Ramos (cell line): ENCODE data around the gene BEST4.

Experiments used
- in situ Hi-C: fragments of 300-500 bp; cut with MboI; formaldehyde crosslinking; loops from one replicate; pipeline ENCODE4 v1.14.3; 2022; ENCODE audit warnings: low sequenced_read_pairs; ENCODE audit not compliant: unreplicated experiment

Gene BEST4

GRCh38 chr1:44788120-44788860 is at the start of gene BEST4:
BEST4 (minus strand) TSS chr1:44788170; CDS start chr1:44787705, 465 bp downstream.
- in situ Hi-C loops, result no loop called here

GRCh38 chr1:44835738-44836675 is 48.0 kb upstream of the BEST4 start:
- in situ Hi-C loops, result loop anchor here (10.0 kb wide), 1 partner anchor 459 kb away; no protein-coding TSS in a partner anchor

- in situ Hi-C loops, result loop anchor here (10.0 kb wide), 1 partner anchor 460 kb away; no protein-coding TSS in a partner anchor
Measured at GRCh38 chr1:44834328-44834727, 46.4 kb upstream of the BEST4 start.

- in situ Hi-C loops, result loop anchor here (10.0 kb wide), 1 partner anchor 463 kb away; no protein-coding TSS in a partner anchor
Measured at GRCh38 chr1:44832056-44832705, 44.2 kb upstream of the BEST4 start.

- in situ Hi-C loops, result loop anchor here (10.0 kb wide), 1 partner anchor 463 kb away; no protein-coding TSS in a partner anchor
Measured at GRCh38 chr1:44831516-44831915, 43.5 kb upstream of the BEST4 start.

- in situ Hi-C loops, result loop anchor here (10.0 kb wide), 1 partner anchor 464 kb away; no protein-coding TSS in a partner anchor
Measured at GRCh38 chr1:44830900-44831304, 42.9 kb upstream of the BEST4 start.

- in situ Hi-C loops, result loop anchor here (10.0 kb wide), 1 partner anchor 465 kb away; no protein-coding TSS in a partner anchor
Measured at GRCh38 chr1:44829506-44830384, 41.8 kb upstream of the BEST4 start.

GRCh38 chr1:44828841-44829440 is 41.0 kb upstream of the BEST4 start:
- in situ Hi-C loops, result no loop called here

GRCh38 chr1:44828003-44828651 is 40.2 kb upstream of the BEST4 start:
- in situ Hi-C loops, result no loop called here

GRCh38 chr1:44827197-44828002 is 39.4 kb upstream of the BEST4 start:
- in situ Hi-C loops, result no loop called here

GRCh38 chr1:44826375-44827196 is 38.6 kb upstream of the BEST4 start:
- in situ Hi-C loops, result no loop called here

GRCh38 chr1:44824392-44824791 is 36.4 kb upstream of the BEST4 start:
- in situ Hi-C loops, result loop anchor here (25.0 kb wide), 1 partner anchor 688 kb away; the partner anchor contains the start of genes CCDC163, MMACHC and PRDX1

GRCh38 chr1:44822981-44823451 is 35.0 kb upstream of the BEST4 start:
- in situ Hi-C loops, result loop anchor here (25.0 kb wide), 1 partner anchor 689 kb away; the partner anchor contains the start of genes CCDC163, MMACHC and PRDX1

- in situ Hi-C loops, result loop anchor here (25.0 kb wide), 1 partner anchor 690 kb away; the partner anchor contains the start of genes CCDC163, MMACHC and PRDX1
Measured at GRCh38 chr1:44822131-44822701, 34.2 kb upstream of the BEST4 start.

GRCh38 chr1:44821240-44821715 is 33.3 kb upstream of the BEST4 start:
- in situ Hi-C loops, result loop anchor here (25.0 kb wide), 1 partner anchor 691 kb away; the partner anchor contains the start of genes CCDC163, MMACHC and PRDX1
